ENCODE data around the gene YPEL1. TPM values are rescaled to one million over a fixed set of nuclear protein-coding genes. Genes with fewer than 3 reads are reported as not detected.
"Not testable (repeated sequence)": the region's sequence is repeated elsewhere in the genome, so short reads cannot be mapped to it uniquely, and the experiment has no call there.

Gene YPEL1
- polyA plus RNA-seq, 3 donors = 1.0 to 2.3 (median 2.0) TPM

DNA sequence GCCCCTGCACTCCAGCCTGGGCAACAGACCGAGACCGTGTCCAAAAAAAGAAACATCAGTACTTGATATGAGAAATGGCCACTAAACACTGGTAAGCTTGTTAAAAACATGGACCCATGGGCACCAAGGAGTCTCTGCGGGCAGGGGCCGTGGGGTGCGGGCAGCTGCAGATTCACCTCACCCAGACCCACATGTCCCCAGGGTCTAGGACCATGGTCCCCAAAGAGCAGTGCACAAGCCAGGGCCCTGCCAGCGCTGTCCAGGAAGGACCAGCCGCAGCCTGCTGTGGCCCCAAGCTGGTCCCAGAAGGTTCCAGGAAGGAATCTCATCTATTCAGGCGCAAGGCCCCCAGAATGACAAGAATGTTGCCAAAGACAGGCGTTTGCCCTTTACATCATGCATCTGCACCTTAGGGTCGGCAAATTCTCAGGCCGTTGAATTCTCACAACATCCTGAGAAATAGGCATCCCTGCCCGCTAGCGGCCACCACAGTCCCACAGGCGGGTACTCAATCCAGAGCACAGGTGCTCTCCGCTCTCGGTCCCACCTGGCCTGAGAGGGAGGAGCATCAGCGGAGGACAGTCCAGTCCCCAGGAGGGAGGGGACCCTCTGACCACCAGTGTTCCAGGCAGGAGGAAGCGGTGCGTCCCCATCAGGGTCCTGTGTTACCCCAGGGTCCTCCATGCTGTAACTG, 9.5 kb downstream of the YPEL1 start:
- no peak overlapping the region for H3K27ac ChIP-seq (ENCODE audit: low read depth in 1 of 2, low read length in 2 of 2)
- no peaks in the 10 kb centered on the region for H4K20me1 ChIP-seq (ENCODE audit: insufficient read depth, low read length)
- no peak overlapping the region for H3K4me2 ChIP-seq (replicated peaks; ENCODE audit: extremely low read depth, low read length, poor library complexity, severe bottlenecking)
- no peak overlapping the region for H3K4me3 ChIP-seq (replicated peaks in 1 of 3; ENCODE audit: low read depth in 2 of 3, low read length in 3 of 3)
- H3K9me3 ChIP-seq (replicated peaks in 1 of 2; ENCODE audit: control insufficient read depth in 1 of 2, insufficient read depth in 1 of 2, low read length in 2 of 2) = no peaks in the 10 kb centered on the region
- Mint-ChIP-seq H3K9me3 (no peaks in the 10 kb centered on the region), H3K36me3 (peaks cover 2 to 3% of the 10 kb centered on the region in 2 donors), H3K27me3 (ENCODE audit: low read depth in 3 of 3) (no peaks in the 10 kb centered on the region), H3K4me1 (peaks cover 2% of the 10 kb centered on the region), H3K27ac (no peak overlapping the region), H3K4me3 (no peak overlapping the region)
- no peaks in the 10 kb centered on the region for H3K4me1 ChIP-seq (ENCODE audit: control insufficient read depth in 1 of 2, insufficient read depth in 2 of 2, low read length in 2 of 2)
- WGBS (ENCODE audit: insufficient coverage) = 93% methylated on average over 18 of the region's 19 CpGs
- DNase-seq = no peak
- no peaks in the 10 kb centered on the region for H3K79me2 ChIP-seq (ENCODE audit: insufficient read depth, low read length)
- no peak overlapping the region for H2AFZ ChIP-seq (ENCODE audit: insufficient read depth, low read depth, low read length, poor library complexity, severe bottlenecking)
- TF ChIP-seq, protein P1, sequence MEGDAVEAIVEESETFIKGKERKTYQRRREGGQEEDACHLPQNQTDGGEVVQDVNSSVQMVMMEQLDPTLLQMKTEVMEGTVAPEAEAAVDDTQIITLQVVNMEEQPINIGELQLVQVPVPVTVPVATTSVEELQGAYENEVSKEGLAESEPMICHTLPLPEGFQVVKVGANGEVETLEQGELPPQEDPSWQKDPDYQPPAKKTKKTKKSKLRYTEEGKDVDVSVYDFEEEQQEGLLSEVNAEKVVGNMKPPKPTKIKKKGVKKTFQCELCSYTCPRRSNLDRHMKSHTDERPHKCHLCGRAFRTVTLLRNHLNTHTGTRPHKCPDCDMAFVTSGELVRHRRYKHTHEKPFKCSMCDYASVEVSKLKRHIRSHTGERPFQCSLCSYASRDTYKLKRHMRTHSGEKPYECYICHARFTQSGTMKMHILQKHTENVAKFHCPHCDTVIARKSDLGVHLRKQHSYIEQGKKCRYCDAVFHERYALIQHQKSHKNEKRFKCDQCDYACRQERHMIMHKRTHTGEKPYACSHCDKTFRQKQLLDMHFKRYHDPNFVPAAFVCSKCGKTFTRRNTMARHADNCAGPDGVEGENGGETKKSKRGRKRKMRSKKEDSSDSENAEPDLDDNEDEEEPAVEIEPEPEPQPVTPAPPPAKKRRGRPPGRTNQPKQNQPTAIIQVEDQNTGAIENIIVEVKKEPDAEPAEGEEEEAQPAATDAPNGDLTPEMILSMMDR (IDR thresholded peaks at IDR 0.05) = no peak
- no peak overlapping the region for H3K9ac ChIP-seq (ENCODE audit: insufficient read depth, low read length, poor library complexity, severe bottlenecking)
- no peaks in the 10 kb centered on the region for H3K36me3 ChIP-seq (replicated peaks in 1 of 2; ENCODE audit: control insufficient read depth in 1 of 2, insufficient read depth in 2 of 2, low read length in 2 of 2)
- intact Hi-C loops (cut with micrococcal nuclease) = no loop called here
- H3K27me3 ChIP-seq (ENCODE audit: control insufficient read depth in 2 of 2, insufficient read depth in 2 of 2, low read length in 2 of 2) = no peaks in the 10 kb centered on the region

DNA sequence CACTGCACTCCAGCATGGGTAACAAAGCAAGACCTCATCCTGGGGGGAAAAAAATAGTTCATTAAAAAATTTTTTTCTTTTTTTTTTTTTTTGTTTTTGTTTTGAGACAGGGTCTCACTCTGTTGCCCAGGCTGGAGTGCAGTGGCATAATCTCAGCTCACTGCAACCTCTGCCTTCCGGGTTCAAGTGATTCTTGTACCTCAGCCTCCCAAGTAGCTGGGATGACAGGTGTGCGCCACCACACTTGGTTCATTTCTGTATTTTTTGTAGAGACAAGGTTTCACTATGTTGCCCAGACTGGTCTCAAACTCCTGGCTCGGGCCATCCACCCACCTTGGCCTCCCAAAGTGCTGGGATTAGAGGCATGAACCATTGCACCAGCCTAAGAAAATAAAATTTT, 11.1 kb downstream of the YPEL1 start:
- H3K27me3 ChIP-seq (ENCODE audit: control insufficient read depth in 2 of 2, insufficient read depth in 2 of 2, low read length in 2 of 2); H4K20me1 ChIP-seq (ENCODE audit: insufficient read depth, low read length); H3K9me3 Mint-ChIP-seq; intact Hi-C loops (cut with micrococcal nuclease); H3K9me3 ChIP-seq (replicated peaks in 1 of 2; ENCODE audit: control insufficient read depth in 1 of 2, insufficient read depth in 1 of 2, low read length in 2 of 2); H3K9ac ChIP-seq (ENCODE audit: insufficient read depth, low read length, poor library complexity, severe bottlenecking); H3K4me1 ChIP-seq (ENCODE audit: control insufficient read depth in 1 of 2, insufficient read depth in 2 of 2, low read length in 2 of 2); H3K36me3 Mint-ChIP-seq; H2AFZ ChIP-seq (ENCODE audit: insufficient read depth, low read depth, low read length, poor library complexity, severe bottlenecking); H3K4me2 ChIP-seq (replicated peaks; ENCODE audit: extremely low read depth, low read length, poor library complexity, severe bottlenecking); H3K4me3 Mint-ChIP-seq; H3K27ac Mint-ChIP-seq; DNase-seq; H3K36me3 ChIP-seq (replicated peaks in 1 of 2; ENCODE audit: control insufficient read depth in 1 of 2, insufficient read depth in 2 of 2, low read length in 2 of 2); H3K79me2 ChIP-seq (ENCODE audit: insufficient read depth, low read length); H3K27me3 Mint-ChIP-seq (ENCODE audit: low read depth in 3 of 3); H3K27ac ChIP-seq (ENCODE audit: low read depth in 1 of 2, low read length in 2 of 2); H3K4me1 Mint-ChIP-seq; H3K4me3 ChIP-seq (replicated peaks in 1 of 3; ENCODE audit: low read depth in 2 of 3, low read length in 3 of 3): not testable (repeated sequence)
- 100% methylated on average over 1 of the region's 3 CpGs for WGBS (ENCODE audit: insufficient coverage)

DNA sequence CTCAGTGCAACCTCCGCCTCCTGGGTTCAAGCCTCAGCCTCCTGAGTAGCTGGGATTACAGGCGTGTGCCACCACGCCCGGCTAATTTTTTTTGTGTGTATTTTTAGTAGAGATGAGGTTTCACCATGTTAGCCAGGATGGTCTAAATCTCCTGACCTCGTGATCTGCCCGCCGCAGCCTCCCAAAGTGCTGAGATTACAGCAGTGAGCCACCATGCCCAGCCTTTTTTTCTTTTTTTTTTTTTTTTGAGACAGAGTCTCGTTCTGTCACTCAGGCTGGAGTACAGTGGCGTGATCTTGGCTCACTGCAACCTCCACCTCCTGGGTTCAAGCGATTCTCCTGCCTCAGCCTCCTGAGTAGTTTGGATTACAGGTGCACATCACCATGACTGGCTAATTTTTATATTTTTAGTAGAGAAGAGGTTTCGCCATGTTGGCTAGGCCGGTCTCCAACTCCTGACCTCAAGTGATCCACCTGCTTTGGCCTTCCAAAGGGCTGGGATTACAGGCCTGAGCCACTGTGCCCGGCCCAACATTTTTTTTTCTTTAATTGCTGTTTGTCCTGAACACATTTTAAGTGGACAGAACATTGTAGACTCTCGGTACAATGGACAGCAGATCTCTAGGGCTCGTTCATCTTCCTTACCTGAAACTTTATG, 14.3 kb downstream of the YPEL1 start:
- H3K9me3 Mint-ChIP-seq; H3K27ac ChIP-seq (ENCODE audit: low read depth in 1 of 2, low read length in 2 of 2); H3K9me3 ChIP-seq (replicated peaks in 1 of 2; ENCODE audit: control insufficient read depth in 1 of 2, insufficient read depth in 1 of 2, low read length in 2 of 2); H4K20me1 ChIP-seq (ENCODE audit: insufficient read depth, low read length); DNase-seq; H3K9ac ChIP-seq (ENCODE audit: insufficient read depth, low read length, poor library complexity, severe bottlenecking); H3K4me2 ChIP-seq (replicated peaks; ENCODE audit: extremely low read depth, low read length, poor library complexity, severe bottlenecking); intact Hi-C loops (cut with micrococcal nuclease); H3K79me2 ChIP-seq (ENCODE audit: insufficient read depth, low read length); H3K36me3 Mint-ChIP-seq; H3K27me3 ChIP-seq (ENCODE audit: control insufficient read depth in 2 of 2, insufficient read depth in 2 of 2, low read length in 2 of 2); H3K4me3 ChIP-seq (replicated peaks in 1 of 3; ENCODE audit: low read depth in 2 of 3, low read length in 3 of 3); H3K27me3 Mint-ChIP-seq (ENCODE audit: low read depth in 3 of 3); H3K4me3 Mint-ChIP-seq; H2AFZ ChIP-seq (ENCODE audit: insufficient read depth, low read depth, low read length, poor library complexity, severe bottlenecking); H3K36me3 ChIP-seq (replicated peaks in 1 of 2; ENCODE audit: control insufficient read depth in 1 of 2, insufficient read depth in 2 of 2, low read length in 2 of 2): not testable (repeated sequence)
- peaks cover 17% of the 10 kb centered on the region for H3K4me1 Mint-ChIP-seq
- WGBS (ENCODE audit: insufficient coverage) = 97% methylated on average over 6 of the region's 15 CpGs
- peak overlapping the region in 1 of 7 donors; percentile 75 for H3K27ac Mint-ChIP-seq
- H3K4me1 ChIP-seq (ENCODE audit: control insufficient read depth in 1 of 2, insufficient read depth in 2 of 2, low read length in 2 of 2) = peaks cover 8 to 10% of the 10 kb centered on the region in 2 donors

All from CD14-positive monocyte (primary cell).